ENCODE data around the gene ARL15. TPM values are rescaled to one million over a fixed set of nuclear protein-coding genes. Genes with fewer than 3 reads are reported as not detected.

Gene ARL15
- total RNA-seq, 1 experiment from 2014 or later = 13.0 TPM

DNA sequence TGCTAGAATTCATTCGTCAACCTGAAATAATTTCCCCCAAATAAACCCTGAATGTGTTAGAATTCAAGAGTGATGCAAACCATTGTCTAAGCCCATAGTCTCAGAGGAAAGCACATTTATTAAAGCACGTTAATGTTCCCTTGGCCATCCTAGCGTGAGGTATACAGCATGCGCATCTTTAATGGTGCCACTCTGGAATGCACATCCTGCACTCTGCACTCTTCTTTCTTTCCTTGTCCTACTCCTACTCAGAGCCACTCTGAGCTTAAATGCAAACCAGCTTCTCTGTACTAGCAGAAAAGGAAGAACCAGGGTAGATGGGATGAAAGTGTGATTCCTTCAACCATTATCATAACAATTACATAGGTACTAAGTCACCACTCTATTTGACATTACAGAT is 50.4 kb downstream of the ARL15 start:
- Mint-ChIP-seq H3K4me1 (peaks cover 5 to 8% of the 10 kb centered on the region in 2 experiments), H3K4me3 (no peak overlapping the region), H3K27ac (no peak overlapping the region), H3K36me3 (ENCODE audit: insufficient read depth in 1 of 3, low read depth in 3 of 3) (no peaks in the 10 kb centered on the region; a peak in 1 of 7 replicates), H3K27me3 (ENCODE audit: low read depth) (no peaks in the 10 kb centered on the region), H3K9me3 (no peaks in the 10 kb centered on the region)
- Histone ChIP-seq H3K4ac (ENCODE audit: low read depth, low read length) (no peak overlapping the region), H3K4me1 (ENCODE audit: insufficient read depth, low read length) (no peaks in the 10 kb centered on the region; the same call in 1 of the 2 replicates), H3K27me3 (ENCODE audit: insufficient read depth, low read length) (no peaks in the 10 kb centered on the region), H2BK20ac (ENCODE audit: low read depth, low read length, poor library complexity, severe bottlenecking) (no peak overlapping the region), H3K14ac (ENCODE audit: insufficient read depth, low read length) (no peak overlapping the region), H2BK120ac (ENCODE audit: low read depth, low read length, poor library complexity, severe bottlenecking) (no peak overlapping the region), H3K9me3 (ENCODE audit: control insufficient read depth, low read depth, low read length) (no peaks in the 10 kb centered on the region), H3K9ac (ENCODE audit: extremely low read depth, insufficient read length, low read length) (no peak overlapping the region), H3K23me2 (ENCODE audit: insufficient read length, low read depth, low read length, poor library complexity, severe bottlenecking) (no peaks in the 10 kb centered on the region), H4K5ac (ENCODE audit: insufficient read length, low read depth, low read length) (no peak overlapping the region), H2BK15ac (ENCODE audit: low read depth, low read length) (no peak overlapping the region), H3K79me1 (ENCODE audit: insufficient read depth, low read depth, low read length, poor library complexity, severe bottlenecking) (no peaks in the 10 kb centered on the region), H2AK5ac (ENCODE audit: insufficient read length, low read length) (no peak overlapping the region), H3K4me2 (ENCODE audit: insufficient read depth, insufficient read length, low read length) (no peak overlapping the region), H3K18ac (ENCODE audit: insufficient read length, low read depth, low read length) (no peak overlapping the region), H3K56ac (ENCODE audit: insufficient read length, low read depth, low read length) (no peak overlapping the region), H2AFZ (ENCODE audit: low read length) (no peak overlapping the region), H4K20me1 (ENCODE audit: control insufficient read depth, insufficient read depth, insufficient read length) (no peaks in the 10 kb centered on the region), H4K91ac (ENCODE audit: insufficient read length, low read depth, low read length) (no peak overlapping the region), H3K27ac (ENCODE audit: insufficient read length, low read depth, low read length) (no peak overlapping the region), H3T11ph (ENCODE audit: low read length) (no peak overlapping the region), H4K8ac (replicated peaks; ENCODE audit: insufficient read length, low read depth, low read length) (no peak overlapping the region), H2BK12ac (ENCODE audit: insufficient read length, low read depth, low read length) (no peak overlapping the region), H2BK5ac (ENCODE audit: insufficient read length, low read length) (no peak overlapping the region), H3K79me2 (ENCODE audit: insufficient read depth, low read length) (no peaks in the 10 kb centered on the region; the same call in 1 of the 2 replicates), H3K23ac (ENCODE audit: insufficient read length, low read depth, low read length) (no peak overlapping the region)
- no peak for DNase-seq
- TF ChIP-seq, protein P1, sequence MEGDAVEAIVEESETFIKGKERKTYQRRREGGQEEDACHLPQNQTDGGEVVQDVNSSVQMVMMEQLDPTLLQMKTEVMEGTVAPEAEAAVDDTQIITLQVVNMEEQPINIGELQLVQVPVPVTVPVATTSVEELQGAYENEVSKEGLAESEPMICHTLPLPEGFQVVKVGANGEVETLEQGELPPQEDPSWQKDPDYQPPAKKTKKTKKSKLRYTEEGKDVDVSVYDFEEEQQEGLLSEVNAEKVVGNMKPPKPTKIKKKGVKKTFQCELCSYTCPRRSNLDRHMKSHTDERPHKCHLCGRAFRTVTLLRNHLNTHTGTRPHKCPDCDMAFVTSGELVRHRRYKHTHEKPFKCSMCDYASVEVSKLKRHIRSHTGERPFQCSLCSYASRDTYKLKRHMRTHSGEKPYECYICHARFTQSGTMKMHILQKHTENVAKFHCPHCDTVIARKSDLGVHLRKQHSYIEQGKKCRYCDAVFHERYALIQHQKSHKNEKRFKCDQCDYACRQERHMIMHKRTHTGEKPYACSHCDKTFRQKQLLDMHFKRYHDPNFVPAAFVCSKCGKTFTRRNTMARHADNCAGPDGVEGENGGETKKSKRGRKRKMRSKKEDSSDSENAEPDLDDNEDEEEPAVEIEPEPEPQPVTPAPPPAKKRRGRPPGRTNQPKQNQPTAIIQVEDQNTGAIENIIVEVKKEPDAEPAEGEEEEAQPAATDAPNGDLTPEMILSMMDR (conservative IDR thresholded peaks at IDR 0.05) = no peak
- WGBS (ENCODE audit: extremely low coverage, insufficient read length, low lambda C conversion rate) = no CpG with 5 or more reads among the region's 4 CpGs
